IMR-90 (cell line): ENCODE measurements around the gene CMIP.

Experiments used
- BHLHE40 ChIP-seq: fragments of 150-350 bp; IDR thresholded peaks from 2 replicates; pipeline ENCODE4 v1.6.1; 2016; ENCODE audit warnings: mild to moderate bottlenecking, low read depth, low read length
- CTCF ChIP-seq: conservative IDR thresholded peaks from 2 replicates; pipeline ENCODE4 v1.5.1; 2012; ENCODE audit warnings: mild to moderate bottlenecking, low read depth, low read length, improper control_type of control experiment
- MAFK ChIP-seq: IDR thresholded peaks from 2 replicates; pipeline ENCODE4 v1.6.1; 2012; ENCODE audit warnings: low read depth, low read length, improper control_type of control experiment
- NFE2L2 ChIP-seq: fragments of 150-350 bp; IDR thresholded peaks from 2 replicates; pipeline ENCODE4 v1.6.1; 2016; ENCODE audit warnings: low read depth, mild to moderate bottlenecking, low read length
- POLR2A ChIP-seq: IDR thresholded peaks from 2 replicates; pipeline ENCODE4 v1.6.1; 2012; ENCODE audit warnings: mild to moderate bottlenecking, low read depth, low read length
- RAD21 ChIP-seq: IDR thresholded peaks from 2 replicates; pipeline ENCODE4 v1.6.1; 2012; ENCODE audit warnings: low read length, improper control_type of control experiment
- RCOR1 ChIP-seq: IDR thresholded peaks from 2 replicates; pipeline ENCODE4 v1.6.1; 2012; ENCODE audit warnings: mild to moderate bottlenecking, low read length, improper control_type of control experiment; ENCODE audit not compliant: insufficient replicate concordance
- SMC3 ChIP-seq: fragments of 150-350 bp; IDR thresholded peaks from 2 replicates; pipeline ENCODE4 v1.6.1; 2016; ENCODE audit warnings: low read depth, mild to moderate bottlenecking, antibody characterized with exemption, low read length, moderate library complexity
- USF2 ChIP-seq: fragments of 150-350 bp; IDR thresholded peaks from 2 replicates; pipeline ENCODE4 v1.6.1; 2017; ENCODE audit warnings: mild to moderate bottlenecking, antibody characterized with exemption, low read length, low read depth

- TF ChIP-seq CTCF (no peak), POLR2A (no peak), BHLHE40 (no peak), RAD21 (no peak), USF2 (no peak), SMC3 (no peak), NFE2L2 (no peak), RCOR1 (no peak), MAFK (no peak)
Measured at GRCh38 chr16:81496321-81496720, 51.7 kb downstream of the CMIP start.
